ENCODE measurements around the gene C8G. TPM values are rescaled to one million over a fixed set of nuclear protein-coding genes. Genes with fewer than 3 reads are reported as not detected.

C8G gene
- polyA plus RNA-seq, 1 experiment = 0.48 TPM

GRCh38 chr9:136983656-136984314 lies 38.7 kb downstream of the C8G start:
- no peak for DNase-seq (ENCODE audit: low read depth)
- no peak overlapping the region for H3K4me3 ChIP-seq (ENCODE audit: low read depth, low read length)
- ChIA-PET CTCF (no interaction called here), POLR2A (no interaction called here)
- peaks cover 1% of the 10 kb centered on the region for H3K27me3 ChIP-seq (ENCODE audit: control insufficient read depth, insufficient read depth, low read length)
- TF ChIP-seq, protein P1, sequence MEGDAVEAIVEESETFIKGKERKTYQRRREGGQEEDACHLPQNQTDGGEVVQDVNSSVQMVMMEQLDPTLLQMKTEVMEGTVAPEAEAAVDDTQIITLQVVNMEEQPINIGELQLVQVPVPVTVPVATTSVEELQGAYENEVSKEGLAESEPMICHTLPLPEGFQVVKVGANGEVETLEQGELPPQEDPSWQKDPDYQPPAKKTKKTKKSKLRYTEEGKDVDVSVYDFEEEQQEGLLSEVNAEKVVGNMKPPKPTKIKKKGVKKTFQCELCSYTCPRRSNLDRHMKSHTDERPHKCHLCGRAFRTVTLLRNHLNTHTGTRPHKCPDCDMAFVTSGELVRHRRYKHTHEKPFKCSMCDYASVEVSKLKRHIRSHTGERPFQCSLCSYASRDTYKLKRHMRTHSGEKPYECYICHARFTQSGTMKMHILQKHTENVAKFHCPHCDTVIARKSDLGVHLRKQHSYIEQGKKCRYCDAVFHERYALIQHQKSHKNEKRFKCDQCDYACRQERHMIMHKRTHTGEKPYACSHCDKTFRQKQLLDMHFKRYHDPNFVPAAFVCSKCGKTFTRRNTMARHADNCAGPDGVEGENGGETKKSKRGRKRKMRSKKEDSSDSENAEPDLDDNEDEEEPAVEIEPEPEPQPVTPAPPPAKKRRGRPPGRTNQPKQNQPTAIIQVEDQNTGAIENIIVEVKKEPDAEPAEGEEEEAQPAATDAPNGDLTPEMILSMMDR (IDR thresholded peaks at IDR 0.05; ENCODE audit: insufficient read depth, low read depth, low read length) = no peak
- no peaks in the 10 kb centered on the region for H3K36me3 ChIP-seq (ENCODE audit: control insufficient read depth, insufficient read depth, low read length)

GRCh38 chr9:136984464-136985026 lies 39.5 kb downstream of the C8G start:
- Histone ChIP-seq H3K27me3 (ENCODE audit: control insufficient read depth, insufficient read depth, low read length) (peaks cover 1% of the 10 kb centered on the region), H3K4me3 (ENCODE audit: low read depth, low read length) (no peak overlapping the region), H3K36me3 (ENCODE audit: control insufficient read depth, insufficient read depth, low read length) (no peaks in the 10 kb centered on the region)
- ChIA-PET POLR2A (no interaction called here), CTCF (no interaction called here)
- no peak for DNase-seq (ENCODE audit: low read depth)
- TF ChIP-seq, protein P1 (IDR thresholded peaks at IDR 0.05; ENCODE audit: insufficient read depth, low read depth, low read length) = no peak

DNA sequence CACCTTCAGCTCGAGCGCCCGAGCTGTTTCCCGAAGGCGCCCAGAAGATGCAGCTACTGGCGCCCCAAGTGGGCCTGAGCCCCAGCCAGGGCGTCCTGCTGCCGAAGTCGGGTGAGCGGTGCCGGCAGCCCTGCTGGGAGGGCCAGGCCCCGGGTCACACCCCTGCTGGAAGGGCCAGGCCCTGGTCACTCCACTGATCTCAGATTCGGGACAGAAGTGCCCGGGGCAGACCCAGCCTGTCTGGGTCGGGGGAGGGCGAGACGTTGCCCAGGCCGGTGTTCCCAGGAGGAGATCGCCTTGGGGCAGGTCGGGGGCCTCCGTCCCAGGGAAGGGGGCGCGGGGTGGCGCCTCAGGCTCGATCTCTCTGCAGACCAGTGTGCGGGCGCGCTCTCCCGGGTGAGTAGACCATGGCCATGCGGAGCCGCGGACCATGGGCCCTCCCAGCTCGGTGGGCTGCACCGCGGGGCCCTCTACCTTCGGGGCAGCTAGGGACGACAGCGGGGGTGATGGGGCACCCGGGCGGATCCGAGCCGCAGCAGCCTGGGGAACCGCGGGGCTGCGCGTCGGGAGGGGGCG lies 40.1 kb downstream of the C8G start:
- TF ChIP-seq, protein P1 (IDR thresholded peaks at IDR 0.05; ENCODE audit: insufficient read depth, low read depth, low read length) = no peak
- POLR2A ChIA-PET = no interaction called here
- Histone ChIP-seq H3K36me3 (ENCODE audit: control insufficient read depth, insufficient read depth, low read length) (no peaks in the 10 kb centered on the region), H3K4me3 (ENCODE audit: low read depth, low read length) (no peak overlapping the region), H3K27me3 (ENCODE audit: control insufficient read depth, insufficient read depth, low read length) (peaks cover 1% of the 10 kb centered on the region)
- no peak for DNase-seq (ENCODE audit: low read depth)
- CTCF ChIA-PET = interaction anchor here (0.5 kb wide), 1 partner anchor 206 kb away, joined by 3 read pairs; no protein-coding TSS in a partner anchor

GRCh38 chr9:136985853-136986252 lies 40.8 kb downstream of the C8G start:
- DNase-seq (ENCODE audit: low read depth) = no peak
- Histone ChIP-seq H3K4me3 (ENCODE audit: low read depth, low read length) (no peak overlapping the region), H3K27me3 (ENCODE audit: control insufficient read depth, insufficient read depth, low read length) (peaks cover 1% of the 10 kb centered on the region), H3K36me3 (ENCODE audit: control insufficient read depth, insufficient read depth, low read length) (no peaks in the 10 kb centered on the region)
- TF ChIP-seq, protein P1 (IDR thresholded peaks at IDR 0.05; ENCODE audit: insufficient read depth, low read depth, low read length) = no peak
- CTCF ChIA-PET = interaction anchor here (0.5 kb wide), 1 partner anchor 207 kb away, joined by 3 read pairs; no protein-coding TSS in a partner anchor
- POLR2A ChIA-PET = no interaction called here

DNA sequence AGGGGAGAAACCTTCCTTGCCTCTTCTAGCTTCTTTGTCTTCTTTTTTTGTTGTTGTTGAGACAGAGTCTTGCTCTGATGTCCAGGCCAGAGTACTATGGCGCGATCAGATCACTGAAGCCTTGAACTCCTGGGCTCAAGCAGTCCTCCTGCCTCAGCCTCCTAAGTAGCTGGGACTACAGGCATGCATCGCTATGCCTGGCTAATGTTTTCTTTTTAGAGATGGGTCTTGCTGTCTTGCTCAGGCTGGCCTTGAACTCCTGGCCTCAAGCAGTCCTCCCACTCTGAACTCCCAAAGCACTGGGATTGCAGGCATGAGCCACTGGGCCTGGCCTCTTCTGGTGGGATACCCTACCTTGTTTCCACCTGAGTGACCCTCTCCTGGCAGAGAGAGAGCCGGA lies 43.8 kb downstream of the C8G start:
- no peak for DNase-seq (ENCODE audit: low read depth)
- Histone ChIP-seq H3K4me3 (ENCODE audit: low read depth, low read length) (no peak overlapping the region), H3K27me3 (ENCODE audit: control insufficient read depth, insufficient read depth, low read length) (no peaks in the 10 kb centered on the region; the same call in 1 of the 2 replicates), H3K36me3 (ENCODE audit: control insufficient read depth, insufficient read depth, low read length) (no peaks in the 10 kb centered on the region)
- ChIA-PET CTCF (interaction anchor here (1.1 to 1.4 kb wide), 3 partner anchors 40 to 58 kb away, joined by 4 to 5 read pairs (median 4); partner anchors contain the start of gene NPDC1), POLR2A (no interaction called here)
- TF ChIP-seq, protein P1 (IDR thresholded peaks at IDR 0.05; ENCODE audit: insufficient read depth, low read depth, low read length) = no peak
